Suppressor macrophage treated with lipopolysaccharide for 4 hours (primary cell): ENCODE data around the gene ARF5.
"Not testable (repeated sequence)": the region's sequence is repeated elsewhere in the genome, so short reads cannot be mapped to it uniquely, and the experiment has no call there.

ENCODE experiments used
- DNase-seq: peaks from one replicate; pipeline ENCODE4 v3.0.0-alpha.2; 2020

The ARF5 gene

GRCh38 chr7:127588019-127588696 lies at the start of gene ARF5:
Gene ARF5, plus strand, starts transcription at chr7:127588411. Its CDS starts 88 bp downstream, at chr7:127588499.
- peak; percentile 92 for DNase-seq

GRCh38 chr7:127539116-127539515 lies 49.1 kb upstream of the ARF5 start:
- no peak for DNase-seq

- DNase-seq: not testable (repeated sequence)
Observed at GRCh38 chr7:127540461-127540860, 47.8 kb upstream of the ARF5 start.

GRCh38 chr7:127541548-127541947 lies 46.7 kb upstream of the ARF5 start:
- no peak for DNase-seq

DNA sequence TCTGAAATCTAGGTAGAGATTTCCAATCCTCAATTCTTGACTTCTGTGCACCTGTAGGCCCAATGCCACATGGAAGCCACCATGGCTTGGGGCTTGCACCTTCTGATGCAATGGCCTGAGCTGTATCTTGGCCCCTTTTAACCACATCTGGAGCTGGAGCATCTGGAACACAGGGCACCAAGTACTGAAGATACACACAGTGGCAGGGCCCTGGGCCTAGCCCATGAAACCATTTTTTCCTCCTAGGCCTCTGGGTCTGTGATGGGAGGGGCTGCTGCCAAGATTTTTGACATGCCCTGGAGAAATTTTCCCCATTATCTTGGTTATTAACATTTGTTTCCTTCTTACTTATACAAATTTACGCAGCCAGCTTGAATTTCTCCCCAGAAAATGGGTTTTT lies 41.9 kb upstream of the ARF5 start:
- no peak for DNase-seq

DNA sequence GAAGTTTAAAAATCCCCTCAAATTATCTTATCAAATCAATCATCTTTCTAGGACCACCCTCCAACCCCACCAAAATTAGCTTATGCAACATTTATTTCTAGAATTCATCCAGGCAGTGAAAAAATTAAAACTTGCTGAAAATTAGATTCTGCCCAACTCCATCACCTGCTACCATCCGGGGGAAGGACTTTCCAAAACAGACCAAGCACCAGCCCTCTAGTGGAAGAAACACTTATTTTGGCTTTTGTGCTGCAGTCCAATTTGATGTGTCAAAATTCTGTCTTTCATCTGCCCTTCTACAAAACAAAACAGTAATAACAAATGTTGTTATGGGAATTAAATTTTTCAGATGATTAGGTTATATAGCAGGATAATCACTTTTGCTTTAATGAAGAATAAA lies 38.0 kb upstream of the ARF5 start:
- DNase-seq: no peak

DNA sequence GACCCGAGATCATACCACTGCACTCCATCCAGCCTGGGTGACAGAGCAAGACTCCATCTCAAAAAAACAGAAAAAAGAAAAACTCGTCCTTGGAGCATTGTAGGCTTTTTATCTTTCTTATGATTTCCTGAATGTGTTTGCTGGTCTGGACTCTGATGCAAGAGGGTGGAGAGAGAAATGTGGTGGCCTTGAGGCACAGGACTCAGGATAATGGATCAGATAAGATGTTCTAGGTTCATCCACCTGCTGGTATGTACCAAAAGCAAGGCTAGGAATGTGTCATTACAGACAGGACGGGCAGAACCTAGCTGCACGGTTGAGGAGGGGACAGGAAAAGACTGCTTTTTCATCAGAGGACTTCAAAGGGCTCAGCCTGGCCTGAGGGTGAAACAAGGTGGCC lies 36.3 kb upstream of the ARF5 start:
- no peak for DNase-seq

DNA sequence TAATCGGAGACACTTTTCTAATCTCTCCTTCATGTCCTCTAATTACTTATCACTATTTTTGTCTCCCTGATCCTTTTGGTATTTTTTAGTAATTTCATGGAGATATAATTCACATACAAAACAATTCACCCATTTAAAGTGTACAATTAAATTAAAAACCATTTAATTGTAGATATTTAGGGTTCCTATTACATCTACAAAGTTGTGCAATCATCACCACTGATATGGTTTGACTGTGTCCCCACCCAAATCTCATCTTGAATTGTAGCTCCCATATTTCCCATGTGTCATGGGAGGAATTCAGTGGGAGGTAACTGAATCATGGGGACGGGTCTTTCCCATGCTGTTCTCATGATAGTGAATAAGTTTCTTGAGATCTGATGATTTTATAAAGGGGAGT lies 31.8 kb upstream of the ARF5 start:
- DNase-seq: no peak

GRCh38 chr7:127557803-127558202 lies 30.4 kb upstream of the ARF5 start:
- DNase-seq: no peak

DNA sequence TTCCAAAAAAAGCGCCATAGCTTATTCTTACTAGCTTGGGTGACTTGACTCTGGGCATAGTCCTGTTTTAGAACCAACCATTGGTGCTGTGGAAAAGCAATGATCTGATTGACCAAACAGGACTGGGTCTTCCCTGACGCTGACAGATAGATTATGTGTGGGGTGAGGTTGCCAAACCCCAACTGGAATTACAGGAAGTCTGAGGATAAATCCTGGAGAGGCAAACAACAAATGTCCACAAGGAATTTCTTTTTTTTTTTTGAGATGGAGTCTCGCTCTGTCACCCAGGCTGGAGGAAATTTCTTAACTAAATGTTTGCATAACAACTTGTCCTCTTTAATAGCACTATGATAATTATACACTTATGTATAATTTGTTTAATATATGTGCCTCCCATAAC lies 22.0 kb upstream of the ARF5 start:
- no peak for DNase-seq

GRCh38 chr7:127568034-127568433 lies 20.2 kb upstream of the ARF5 start:
- not testable (repeated sequence) for DNase-seq

DNA sequence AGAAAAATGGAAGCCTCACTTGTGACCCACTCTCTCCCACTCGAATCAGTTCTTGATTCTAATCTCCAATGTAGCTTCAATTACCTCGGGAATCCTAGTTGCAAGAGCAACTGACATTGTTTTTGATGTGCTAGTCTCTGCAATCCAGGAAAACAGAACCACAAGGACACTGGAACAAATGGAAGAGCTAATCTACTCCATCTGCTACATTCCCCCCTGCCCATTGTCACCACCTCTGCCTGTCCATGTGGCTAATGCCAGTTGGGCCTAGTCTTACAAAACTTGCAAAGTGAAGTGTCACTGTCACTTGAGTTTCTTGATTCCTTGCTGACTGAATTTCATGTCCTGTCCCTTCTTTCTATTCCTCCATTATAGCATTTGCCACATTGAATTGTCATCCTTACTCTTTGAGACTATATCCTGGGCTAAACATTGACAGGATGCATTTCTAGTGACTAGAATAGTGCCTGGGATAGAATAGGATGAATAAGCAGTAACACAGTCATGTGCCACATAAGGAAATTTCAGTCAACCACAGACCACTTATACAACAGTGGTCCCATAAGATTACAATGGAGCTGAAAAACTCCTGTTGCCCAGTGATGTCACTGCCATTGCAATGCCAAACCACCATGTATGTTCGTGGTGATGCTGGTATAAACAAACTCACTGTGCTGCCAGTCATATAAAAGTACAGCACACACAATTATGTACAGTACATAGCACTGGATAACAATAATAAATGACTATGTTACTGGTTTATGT lies 16.3 kb upstream of the ARF5 start:
- no peak for DNase-seq

GRCh38 chr7:127578036-127578684 lies 10.1 kb upstream of the ARF5 start:
- DNase-seq: no peak

- no peak for DNase-seq
Observed at GRCh38 chr7:127578711-127579275, 9.4 kb upstream of the ARF5 start.

DNA sequence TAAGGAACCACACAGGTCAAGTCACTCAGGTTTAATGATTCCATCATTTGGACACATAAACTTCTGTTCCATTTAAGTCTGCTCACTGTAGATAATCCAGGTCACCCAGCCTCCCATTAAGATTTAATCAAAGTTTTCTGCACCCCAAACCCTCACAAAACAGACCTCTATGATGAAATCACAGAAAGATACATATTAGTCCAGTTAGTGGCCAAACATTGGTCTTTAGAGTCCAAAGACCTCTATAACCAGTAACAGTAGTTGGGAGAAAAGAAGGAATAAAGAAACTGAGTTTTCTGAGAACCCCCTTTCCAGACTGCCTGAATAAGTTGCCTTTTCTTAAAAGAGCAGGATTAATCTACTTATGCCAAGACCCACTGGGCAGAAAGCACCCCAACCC lies 7.6 kb upstream of the ARF5 start:
- DNase-seq: no peak

DNA sequence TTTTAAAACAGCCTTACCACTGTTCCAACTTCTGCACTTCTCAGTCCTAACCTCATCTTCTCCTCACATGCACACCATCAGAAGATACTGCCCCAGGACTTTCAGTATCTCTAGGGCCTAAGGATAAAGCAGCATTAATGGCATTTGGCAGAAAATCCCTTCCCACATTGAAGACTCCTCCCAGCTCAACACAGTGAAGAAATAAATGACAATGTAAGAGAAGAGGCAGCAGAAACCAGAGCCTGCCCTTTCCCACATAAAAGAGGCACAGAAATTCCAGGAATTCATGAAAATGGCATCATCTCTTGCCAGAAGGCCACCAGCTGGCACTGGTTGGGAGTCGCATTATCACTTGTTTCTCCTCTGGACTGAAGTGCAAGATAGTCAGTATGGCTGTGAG lies 6.5 kb upstream of the ARF5 start:
- DNase-seq: no peak

GRCh38 chr7:127582361-127582760 lies 5.8 kb upstream of the ARF5 start:
- DNase-seq: no peak

DNA sequence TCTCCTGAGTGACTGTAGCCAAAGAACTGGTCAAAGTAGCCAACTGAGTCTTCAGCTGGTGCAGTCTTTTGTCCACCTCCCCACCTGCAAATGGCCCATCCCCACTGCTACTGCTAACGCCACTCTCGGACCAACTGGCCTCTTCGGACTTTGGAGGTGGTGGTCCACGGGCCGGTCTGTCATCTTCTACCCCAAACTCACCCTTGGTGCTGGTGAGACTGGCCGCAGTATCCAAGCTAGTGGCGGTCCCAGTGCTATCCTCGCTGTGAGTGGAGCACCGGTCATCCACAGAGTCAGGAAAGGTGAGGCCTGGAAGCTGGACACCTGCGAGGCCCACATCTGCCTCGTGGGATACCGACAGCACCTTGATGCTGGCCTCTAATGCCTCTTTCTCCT lies 3.6 kb upstream of the ARF5 start:
- no peak for DNase-seq

- peak; percentile 95 for DNase-seq
Observed at GRCh38 chr7:127585044-127585953, 2.9 kb upstream of the ARF5 start, which contains the start of gene GCC1. Gene GCC1, minus strand, starts transcription at chr7:127585596. Its CDS starts 414 bp downstream, at chr7:127585182.

DNA sequence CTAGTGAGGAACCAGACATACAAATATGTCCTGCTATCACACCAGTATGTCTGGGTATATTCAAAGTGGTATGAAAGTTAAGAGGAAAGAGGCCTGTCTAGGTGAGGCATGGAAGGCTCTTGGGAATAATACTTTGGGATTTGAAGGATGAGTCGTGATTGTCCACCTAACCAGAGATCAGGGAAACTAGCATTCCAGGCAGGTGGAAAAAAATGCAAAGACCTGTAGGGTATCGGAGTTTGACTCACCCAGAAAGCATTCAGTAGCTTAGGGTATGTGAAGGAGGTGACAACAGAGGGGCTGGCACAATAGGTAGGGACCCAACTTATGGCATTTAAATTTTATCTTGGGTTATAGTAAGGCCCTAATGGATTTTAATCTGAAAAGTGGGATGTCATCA lies 1.9 kb upstream of the ARF5 start:
- DNase-seq: no peak

DNA sequence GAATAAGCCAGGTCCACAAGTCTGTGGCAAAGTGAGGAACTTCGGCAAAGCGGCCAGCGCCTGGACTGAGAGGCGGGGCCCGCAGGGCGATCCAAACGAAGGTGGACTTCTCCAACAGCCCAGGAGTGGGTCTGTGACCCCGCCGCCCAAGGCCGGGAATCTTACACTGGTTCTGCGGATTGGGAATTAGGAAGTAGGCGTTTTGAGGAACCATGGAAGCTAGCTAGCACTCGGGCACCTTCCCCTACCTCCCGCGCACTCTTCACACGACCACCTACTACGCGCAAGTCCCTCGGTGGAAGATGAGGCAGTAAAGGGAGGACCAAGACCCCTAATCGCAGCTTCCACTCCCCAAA lies 570 bp upstream of the ARF5 start:
- no peak for DNase-seq

DNA sequence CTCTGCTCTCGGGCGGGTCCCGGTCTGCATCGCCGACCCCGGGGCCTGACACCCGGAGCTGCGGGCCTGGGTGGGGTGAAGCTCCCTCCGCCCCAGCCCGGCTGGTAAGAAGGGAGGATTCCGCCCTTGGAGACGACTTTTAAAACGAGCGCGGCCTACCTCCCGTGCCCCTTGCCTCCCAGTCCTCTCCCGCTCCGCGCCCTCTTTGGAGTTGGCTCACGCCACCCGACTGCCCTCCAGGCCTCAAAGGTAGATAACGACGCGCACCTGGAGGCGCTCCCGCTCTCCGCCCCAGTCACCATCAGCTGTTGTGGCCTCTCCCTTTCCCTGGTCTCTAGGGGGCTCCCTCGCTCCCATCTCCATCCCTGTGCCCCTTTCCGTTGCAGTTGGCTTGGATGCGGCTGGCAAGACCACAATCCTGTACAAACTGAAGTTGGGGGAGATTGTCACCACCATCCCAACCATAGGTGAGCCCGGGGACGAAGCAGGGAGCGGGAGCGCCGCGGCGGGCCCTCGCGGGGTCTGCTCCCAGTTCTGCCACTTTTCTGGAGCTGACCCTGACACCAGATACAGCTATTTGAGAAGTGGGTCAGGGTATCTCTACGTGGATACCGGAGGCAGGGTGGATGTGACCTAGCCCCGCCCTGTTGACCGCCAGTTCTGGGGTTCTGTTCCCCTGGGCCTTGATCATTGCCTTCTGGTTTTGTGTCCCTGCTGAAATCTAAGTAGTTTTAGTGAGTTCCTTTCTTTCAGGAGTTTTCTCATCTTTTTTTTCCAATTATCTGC lies 679 bp downstream of the ARF5 start:
- DNase-seq: peak; percentile 18
